CD14-positive monocyte (primary cell): ENCODE data around the gene HSD11B2. TPM values are rescaled to one million over a fixed set of nuclear protein-coding genes. Genes with fewer than 3 reads are reported as not detected.

ENCODE experiments used
- DNase-seq, 3 donors: peaks; one replicate each; pipeline ENCODE4 v3.0.0-alpha.2; 2011 to 2022
- H2AFZ ChIP-seq: 2 replicates; pipeline ENCODE4 v1.6.0; 2012; ENCODE audit warnings: mild to moderate bottlenecking, low read depth, low read length, inconsistent platforms; ENCODE audit not compliant: insufficient read depth, poor library complexity, severe bottlenecking
- H3K27ac ChIP-seq, 2 donors: 1 replicate in 1 of 2; 2 replicates in 1 of 2; pipeline ENCODE4 v1.5.1; 2012 to 2013; ENCODE audit warnings: low read length in 2 of 2, control low read depth in 1 of 2, inconsistent platforms in 1 of 2, low read depth in 1 of 2, mild to moderate bottlenecking in 1 of 2
- H3K27me3 ChIP-seq, 2 donors: one replicate each; pipeline versions ENCODE4 v1.6.0 to v1.6.1; 2011 to 2013; ENCODE audit warnings: low read length in 2 of 2; ENCODE audit not compliant: control insufficient read depth in 2 of 2, insufficient read depth in 2 of 2
- H3K36me3 ChIP-seq, 2 donors: replicated peaks in 1 of 2; 1 replicate in 1 of 2; 2 replicates in 1 of 2; pipeline versions ENCODE4 v1.5.1 to v1.6.1; 2012 to 2013; ENCODE audit warnings: low read length in 2 of 2, control low read depth in 1 of 2, inconsistent platforms in 1 of 2, mild to moderate bottlenecking in 1 of 2; ENCODE audit not compliant: insufficient read depth in 2 of 2, control insufficient read depth in 1 of 2
- H3K4me1 ChIP-seq, 2 donors: 1 replicate in 1 of 2; 2 replicates in 1 of 2; pipeline versions ENCODE4 v1.5.1 to v1.6.1; 2012 to 2013; ENCODE audit warnings: low read length in 2 of 2, control low read depth in 1 of 2, inconsistent platforms in 1 of 2, mild to moderate bottlenecking in 1 of 2, moderate library complexity in 1 of 2; ENCODE audit not compliant: insufficient read depth in 2 of 2, control insufficient read depth in 1 of 2
- H3K4me2 ChIP-seq: replicated peaks from 2 replicates; pipeline ENCODE3; 2012; ENCODE audit warnings: low read length, moderate library complexity, mild to moderate bottlenecking; ENCODE audit not compliant: poor library complexity, severe bottlenecking; ENCODE audit errors: extremely low read depth
- H3K4me3 ChIP-seq, 3 experiments: fragments of 200-600 bp in 1 of 3; sonication (generic) in 1 of 3; replicated peaks in 1 of 3; 1 replicate in 2 of 3; 2 replicates in 1 of 3; pipeline ENCODE4 v1.5.1; 2011 to 2013; ENCODE audit warnings: low read length in 3 of 3, mild to moderate bottlenecking in 3 of 3, control low read depth in 2 of 3, low read depth in 2 of 3, inconsistent platforms in 1 of 3, moderate library complexity in 1 of 3
- H3K79me2 ChIP-seq: 2 replicates; pipeline ENCODE4 v1.6.0; 2012; ENCODE audit warnings: mild to moderate bottlenecking, control low read depth, inconsistent platforms, low read length, moderate library complexity; ENCODE audit not compliant: insufficient read depth
- H3K9ac ChIP-seq: 2 replicates; pipeline ENCODE4 v1.6.0; 2017; ENCODE audit warnings: low read length, mild to moderate bottlenecking; ENCODE audit not compliant: insufficient read depth, poor library complexity, severe bottlenecking
- H3K9me3 ChIP-seq, 2 donors: replicated peaks in 1 of 2; 1 replicate in 1 of 2; 2 replicates in 1 of 2; pipeline versions ENCODE4 v1.5.1 to v1.6.1; 2012 to 2013; ENCODE audit warnings: low read length in 2 of 2, control low read depth in 1 of 2; ENCODE audit not compliant: control insufficient read depth in 1 of 2, insufficient read depth in 1 of 2
- H4K20me1 ChIP-seq: 2 replicates; pipeline ENCODE4 v1.6.0; 2012; ENCODE audit warnings: mild to moderate bottlenecking, low read length, control low read depth, moderate library complexity; ENCODE audit not compliant: insufficient read depth
- H3K27ac Mint-ChIP-seq, 7 donors: one replicate each; pipeline ENCODE4 v1.8.0; 2020; ENCODE audit warnings: mild to moderate bottlenecking in 7 of 7, mixed read lengths in 7 of 7, moderate library complexity in 6 of 7, inconsistent platforms in 2 of 7
- H3K27me3 Mint-ChIP-seq, 3 donors: one replicate each; pipeline ENCODE4 v1.8.0; 2021 to 2022; ENCODE audit warnings: low read depth in 3 of 3, mild to moderate bottlenecking in 3 of 3, mixed read lengths in 3 of 3, moderate library complexity in 3 of 3, inconsistent platforms in 1 of 3
- H3K36me3 Mint-ChIP-seq, 2 donors: one replicate each; pipeline ENCODE4 v1.8.0; 2020; ENCODE audit warnings: mixed read lengths in 2 of 2, inconsistent platforms in 1 of 2, mild to moderate bottlenecking in 1 of 2
- H3K4me1 Mint-ChIP-seq: one replicate; pipeline ENCODE4 v1.8.0; 2020; ENCODE audit warnings: mild to moderate bottlenecking, mixed read lengths
- H3K4me3 Mint-ChIP-seq, 2 donors: one replicate each; pipeline ENCODE4 v1.8.0; 2020; ENCODE audit warnings: mild to moderate bottlenecking in 2 of 2, mixed read lengths in 2 of 2, moderate library complexity in 1 of 2
- H3K9me3 Mint-ChIP-seq, 7 donors: one replicate each; pipeline ENCODE4 v1.8.0; 2020 to 2022; ENCODE audit warnings: mixed read lengths in 7 of 7, mild to moderate bottlenecking in 6 of 7, moderate library complexity in 6 of 7, inconsistent platforms in 2 of 7
- WGBS: methylation state at CpG from one replicate; pipeline ENCODE4 v1.1.5; 2013; ENCODE audit warnings: missing lambda C conversion rate; ENCODE audit not compliant: insufficient coverage; 5-methylcytosine and 5-hydroxymethylcytosine counted together
- intact Hi-C, 2 donors: fragments of 100-400 bp; cut with micrococcal nuclease; formaldehyde crosslinking; loops; one replicate each; pipeline versions ENCODE4 v1.15.0 to v1.15.1; 2023
- polyA plus RNA-seq, 3 donors: library from polyadenylated mRNA; depleted of rRNA in 1 of 3; unstranded in 2 of 3; stranded (reverse) in 1 of 3; fragments of 300-500 nt in 2 of 3; fragments of >200 nt in 1 of 3; fragmentation: Illumina TruSeq in 2 of 3; gene quantifications; 1 replicate in 2 of 3; 2 replicates in 1 of 3; pipeline ENCODE4 v1.2.3, GENCODE V29; 2012 to 2021
- TF ChIP-seq, protein P1 (sequence below): fragments of 200-600 bp; IDR thresholded peaks from one replicate; pipeline ENCODE4 v1.8.0; 2022; ENCODE audit warnings: antibody characterized with exemption, mild to moderate bottlenecking

HSD11B2 gene
- polyA plus RNA-seq, 3 donors = not detected

DNA sequence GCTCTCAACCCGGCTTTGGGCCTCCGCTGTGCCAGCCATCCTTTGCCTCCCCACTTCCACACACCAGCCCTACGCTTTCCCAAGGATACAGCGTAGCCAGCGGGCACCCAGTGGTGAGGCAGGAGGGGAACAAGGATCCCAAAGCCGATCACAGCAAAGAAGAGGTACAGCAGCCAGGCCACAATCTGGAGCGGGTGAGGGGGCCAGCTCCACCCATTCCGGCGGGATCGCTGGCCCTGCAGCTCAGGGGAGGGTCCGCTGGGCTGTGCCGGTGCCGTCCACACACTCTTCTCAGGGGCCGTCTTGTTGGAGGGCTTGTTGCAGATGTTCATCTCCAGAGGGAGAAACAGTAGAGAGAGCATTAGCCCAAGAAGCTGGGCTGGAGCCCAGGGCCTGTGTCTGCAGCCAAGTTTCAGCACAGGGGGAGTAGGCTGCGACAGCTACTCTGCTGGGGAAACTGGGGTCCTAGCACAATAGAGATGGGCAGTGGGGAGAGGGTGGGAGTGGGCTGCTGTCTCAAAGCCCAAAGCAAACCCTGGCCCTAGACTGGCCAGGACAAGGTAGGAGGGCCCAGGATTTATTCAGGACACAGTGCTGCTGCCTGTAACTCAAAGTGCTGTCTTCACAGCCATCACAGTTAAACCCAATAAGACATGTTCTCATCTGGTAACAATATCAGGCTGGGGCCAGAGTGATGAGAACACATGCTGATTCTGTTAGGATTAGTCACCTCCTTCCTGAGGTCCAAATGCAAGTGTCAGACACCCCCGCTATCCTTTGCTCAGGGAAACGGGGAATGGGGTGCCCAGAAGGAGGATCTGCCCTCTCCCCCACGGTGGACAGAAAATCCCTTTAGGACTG, 24.6 kb upstream of the HSD11B2 start:
- Mint-ChIP-seq H3K4me3 (no peak overlapping the region), H3K9me3 (peaks cover 0 to 2% (median 0%) of the 10 kb centered on the region in 7 donors), H3K36me3 (no peaks in the 10 kb centered on the region), H3K27ac (no peak overlapping the region), H3K4me1 (peaks cover 12% of the 10 kb centered on the region), H3K27me3 (peaks cover 0 to 9% (median 7%) of the 10 kb centered on the region in 3 donors)
- Histone ChIP-seq H3K4me3 (no peak overlapping the region), H3K4me1 (peaks cover 10 to 12% of the 10 kb centered on the region in 2 donors), H3K27me3 (no peaks in the 10 kb centered on the region), H3K9ac (no peak overlapping the region), H3K4me2 (no peak overlapping the region), H3K36me3 (no peaks in the 10 kb centered on the region), H2AFZ (no peak overlapping the region), H4K20me1 (no peaks in the 10 kb centered on the region), H3K27ac (no peak overlapping the region), H3K79me2 (no peaks in the 10 kb centered on the region), H3K9me3 (no peaks in the 10 kb centered on the region)
- WGBS = 94% methylated on average over 12 of the region's 18 CpGs
- DNase-seq = peak in 1 of 3 donors; percentile 8
- intact Hi-C loops = loop anchor here in 1 of 2 donors (10.0 kb wide), 1 partner anchor 52 kb away; no protein-coding TSS in a partner anchor
- TF ChIP-seq, protein P1, sequence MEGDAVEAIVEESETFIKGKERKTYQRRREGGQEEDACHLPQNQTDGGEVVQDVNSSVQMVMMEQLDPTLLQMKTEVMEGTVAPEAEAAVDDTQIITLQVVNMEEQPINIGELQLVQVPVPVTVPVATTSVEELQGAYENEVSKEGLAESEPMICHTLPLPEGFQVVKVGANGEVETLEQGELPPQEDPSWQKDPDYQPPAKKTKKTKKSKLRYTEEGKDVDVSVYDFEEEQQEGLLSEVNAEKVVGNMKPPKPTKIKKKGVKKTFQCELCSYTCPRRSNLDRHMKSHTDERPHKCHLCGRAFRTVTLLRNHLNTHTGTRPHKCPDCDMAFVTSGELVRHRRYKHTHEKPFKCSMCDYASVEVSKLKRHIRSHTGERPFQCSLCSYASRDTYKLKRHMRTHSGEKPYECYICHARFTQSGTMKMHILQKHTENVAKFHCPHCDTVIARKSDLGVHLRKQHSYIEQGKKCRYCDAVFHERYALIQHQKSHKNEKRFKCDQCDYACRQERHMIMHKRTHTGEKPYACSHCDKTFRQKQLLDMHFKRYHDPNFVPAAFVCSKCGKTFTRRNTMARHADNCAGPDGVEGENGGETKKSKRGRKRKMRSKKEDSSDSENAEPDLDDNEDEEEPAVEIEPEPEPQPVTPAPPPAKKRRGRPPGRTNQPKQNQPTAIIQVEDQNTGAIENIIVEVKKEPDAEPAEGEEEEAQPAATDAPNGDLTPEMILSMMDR = no peak

DNA sequence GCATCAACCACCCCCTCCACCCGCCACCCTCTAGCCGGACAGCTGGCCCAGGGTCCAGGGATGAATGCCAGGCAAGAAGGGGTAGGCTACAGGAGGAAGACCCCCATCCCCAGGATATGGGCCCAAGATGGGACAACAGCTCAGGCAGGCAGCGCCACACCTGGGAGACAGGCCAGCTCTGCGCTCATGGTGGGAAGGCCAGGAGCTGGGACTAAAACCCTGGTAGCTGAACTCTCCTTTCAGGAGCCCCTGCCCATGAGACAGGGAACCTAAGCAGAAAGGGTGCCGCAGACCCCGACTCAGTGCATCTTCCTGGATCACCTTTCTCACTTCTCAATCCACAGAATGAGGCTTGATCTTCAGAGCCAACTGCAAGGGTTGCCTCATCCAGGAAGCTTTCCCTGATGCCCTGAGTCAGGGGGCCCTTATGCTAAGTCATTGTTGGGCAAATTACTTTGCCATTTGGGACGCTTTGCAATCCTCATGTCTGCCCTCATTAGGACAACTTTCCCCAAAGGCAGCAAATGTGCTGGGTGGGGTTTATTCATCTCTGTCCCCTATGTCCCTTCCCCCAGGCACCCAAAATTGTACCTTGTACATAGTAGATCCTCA, 23.6 kb upstream of the HSD11B2 start:
- 88% methylated on average over 6 of the region's 7 CpGs for WGBS
- Histone ChIP-seq H3K36me3 (no peaks in the 10 kb centered on the region), H3K9me3 (no peaks in the 10 kb centered on the region), H4K20me1 (no peaks in the 10 kb centered on the region), H3K4me3 (no peak overlapping the region), H3K79me2 (no peaks in the 10 kb centered on the region), H3K4me1 (peaks cover 10 to 12% of the 10 kb centered on the region in 2 donors), H3K4me2 (no peak overlapping the region), H2AFZ (no peak overlapping the region), H3K27me3 (no peaks in the 10 kb centered on the region), H3K9ac (no peak overlapping the region), H3K27ac (no peak overlapping the region)
- Mint-ChIP-seq H3K27me3 (peaks cover 0 to 8% (median 2%) of the 10 kb centered on the region in 3 donors), H3K9me3 (no peaks in the 10 kb centered on the region), H3K4me3 (no peak overlapping the region), H3K36me3 (no peaks in the 10 kb centered on the region), H3K27ac (peak overlapping the region in 1 of 7 donors; percentile 3), H3K4me1 (peaks cover 12% of the 10 kb centered on the region)
- peak in 2 of 3 donors; percentile 32 to 56 for DNase-seq
- TF ChIP-seq, protein P1 = no peak
- intact Hi-C loops = loop anchor here in 1 of 2 donors (10.0 kb wide), 1 partner anchor 52 kb away; no protein-coding TSS in a partner anchor
